ENCODE results near the gene ZFHX2.

The ZFHX2 gene

DNA sequence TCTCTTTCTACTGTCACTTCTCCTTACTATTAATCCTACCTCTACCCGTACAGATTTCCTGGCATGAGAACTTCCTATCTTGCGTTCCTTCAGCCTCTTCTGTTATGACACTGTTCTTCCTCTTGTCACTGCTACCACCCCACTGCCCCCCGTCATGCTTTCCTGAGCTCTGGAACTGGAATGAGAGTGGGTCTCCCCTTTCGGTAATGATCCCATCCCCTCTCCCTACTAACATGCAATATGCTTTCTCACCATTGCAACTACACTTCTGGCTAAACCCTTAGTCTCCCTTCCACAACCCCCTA is 20.9 kb upstream of the ZFHX2 start:
- no peak for DNase-seq

DNA sequence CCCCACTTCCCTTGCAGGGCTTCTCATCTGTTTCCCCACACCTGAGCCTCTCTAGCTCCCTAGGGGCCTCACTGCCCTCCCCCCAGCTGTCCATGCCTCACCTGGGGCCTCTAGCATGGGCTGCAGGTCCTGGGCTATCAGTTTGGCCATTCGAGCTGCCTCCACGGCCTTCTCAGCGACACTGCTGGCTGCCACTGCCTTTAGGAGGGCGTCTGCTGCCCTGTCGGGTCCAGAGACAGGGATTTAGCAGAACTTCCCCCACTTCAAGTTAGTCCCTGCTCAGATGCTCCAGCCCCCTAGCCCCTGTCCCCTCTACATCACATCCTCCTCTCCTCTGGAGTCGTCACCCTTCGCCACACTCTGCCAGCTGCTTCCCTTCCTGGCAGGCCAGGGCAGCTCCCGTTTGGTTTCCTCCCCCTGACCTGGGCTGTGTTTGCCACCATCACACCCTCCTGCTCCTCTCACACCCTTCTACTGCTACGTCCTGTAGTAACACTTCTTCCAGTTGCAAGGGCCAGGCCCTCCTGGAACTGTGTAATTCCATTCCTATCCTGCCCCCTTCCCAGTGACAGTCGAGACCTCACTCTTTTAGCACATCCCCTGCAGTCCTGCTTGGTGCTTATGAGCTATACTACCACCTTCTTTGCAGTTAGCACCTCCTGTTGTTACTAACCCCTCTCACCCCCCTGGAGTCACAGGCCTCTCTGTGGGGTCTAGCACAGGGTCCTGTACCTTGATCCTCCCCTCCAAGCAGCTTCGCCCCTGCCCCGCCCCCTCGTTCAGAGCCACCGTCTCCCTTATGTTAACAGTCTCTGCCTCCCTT is 20.3 kb upstream of the ZFHX2 start:
- DNase-seq: no peak

DNA sequence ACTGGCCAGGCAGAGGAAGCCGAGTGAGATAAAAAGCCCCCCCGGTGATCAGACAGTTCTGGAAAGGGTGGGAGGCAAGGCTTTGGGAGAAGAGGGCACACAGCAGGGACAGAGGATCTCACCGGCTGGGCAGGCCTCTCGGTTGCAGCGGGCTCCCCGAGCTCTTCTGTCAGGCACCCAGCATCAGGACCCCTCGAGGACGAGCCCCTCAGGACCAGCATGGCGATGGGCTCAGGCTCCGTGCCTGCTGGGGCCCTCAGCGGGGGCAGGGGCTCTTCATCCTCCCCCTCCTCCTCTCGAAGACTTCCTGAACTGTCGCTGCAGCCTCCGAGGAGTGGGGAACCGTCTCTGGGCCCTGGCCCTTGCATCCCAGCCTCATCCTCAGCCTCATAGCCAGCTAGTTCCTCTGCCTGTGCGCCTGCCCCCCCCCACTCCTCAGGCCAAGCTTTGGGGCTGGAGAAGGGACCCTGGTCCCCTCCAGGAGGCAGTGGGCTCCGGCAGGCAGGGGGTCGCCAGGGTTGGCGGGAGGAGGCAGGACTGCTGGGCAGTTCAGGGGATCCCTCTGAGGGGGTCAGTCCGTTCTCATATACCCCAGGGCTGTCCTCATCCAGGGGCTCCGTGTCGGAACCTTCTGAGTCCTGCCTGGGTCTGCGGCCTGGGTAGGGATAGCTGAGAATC is 19.4 kb upstream of the ZFHX2 start:
- DNase-seq: no peak

GRCh38 chr14:23569443-23570151 is 18.0 kb upstream of the ZFHX2 start:
- DNase-seq: no peak

DNA sequence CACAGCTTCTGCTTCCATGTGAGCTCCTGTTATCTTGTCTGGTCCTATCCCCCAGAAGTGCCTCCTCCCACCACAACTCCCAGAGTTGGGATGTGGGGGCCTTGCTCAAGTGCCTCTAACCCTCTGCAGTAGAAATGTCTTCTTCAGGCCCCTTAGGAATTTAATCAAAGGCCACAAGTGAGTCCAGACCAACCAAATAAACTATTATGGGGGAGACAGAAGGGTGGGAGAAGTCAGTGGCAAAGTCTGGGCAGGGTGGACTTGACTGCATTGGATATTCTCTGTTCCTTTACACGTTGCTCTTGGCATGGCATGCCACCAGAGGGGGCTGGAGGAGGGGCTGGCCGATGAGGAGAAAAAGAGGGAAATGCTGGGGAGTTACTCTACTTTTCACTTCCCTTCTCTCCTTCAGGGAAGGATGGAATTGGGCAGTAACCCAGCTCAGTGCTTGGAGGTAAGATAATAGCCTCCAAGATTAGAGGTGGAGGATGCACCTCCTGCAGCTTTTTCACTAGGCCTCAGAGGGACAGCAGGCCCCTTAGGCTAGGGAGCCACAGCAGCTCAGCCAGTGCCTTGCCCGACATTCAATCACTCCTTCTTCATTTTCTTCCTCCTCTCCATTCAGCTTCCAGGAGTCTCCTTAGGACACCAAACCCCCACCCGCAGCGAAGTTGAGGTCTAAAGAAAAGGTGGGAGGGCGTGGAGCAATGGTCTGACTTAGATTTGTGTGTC is 17.2 kb upstream of the ZFHX2 start:
- DNase-seq: no peak

GRCh38 chr14:23568021-23568599 is 16.5 kb upstream of the ZFHX2 start:
- no peak for DNase-seq

GRCh38 chr14:23567186-23568020 is 15.8 kb upstream of the ZFHX2 start, which contains the start of gene AP1G2:
AP1G2 (minus strand) TSS chr14:23567791; CDS start chr14:23567314, 477 bp downstream.
- peak; percentile 88 for DNase-seq

DNA sequence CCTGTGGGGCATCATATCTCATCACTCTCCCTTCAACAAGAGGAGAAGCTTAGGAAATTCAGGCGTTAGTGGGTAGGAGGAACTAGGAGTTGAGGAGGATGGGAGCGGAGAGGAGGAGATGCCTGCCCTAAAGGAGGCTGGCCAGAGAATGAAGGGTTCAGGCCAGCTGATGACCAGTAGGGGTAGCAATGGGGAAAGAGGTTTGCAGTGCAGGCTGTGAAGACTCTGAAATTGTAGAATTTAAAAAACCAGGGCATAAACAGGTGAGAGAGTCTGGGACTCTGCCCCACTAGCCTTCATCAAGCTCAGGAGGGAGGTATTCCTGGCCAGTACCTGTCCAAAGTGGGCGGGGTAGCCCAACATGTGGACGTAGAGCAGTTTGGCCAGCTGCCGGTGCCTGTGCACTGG is 15.2 kb upstream of the ZFHX2 start:
- DNase-seq: no peak

DNA sequence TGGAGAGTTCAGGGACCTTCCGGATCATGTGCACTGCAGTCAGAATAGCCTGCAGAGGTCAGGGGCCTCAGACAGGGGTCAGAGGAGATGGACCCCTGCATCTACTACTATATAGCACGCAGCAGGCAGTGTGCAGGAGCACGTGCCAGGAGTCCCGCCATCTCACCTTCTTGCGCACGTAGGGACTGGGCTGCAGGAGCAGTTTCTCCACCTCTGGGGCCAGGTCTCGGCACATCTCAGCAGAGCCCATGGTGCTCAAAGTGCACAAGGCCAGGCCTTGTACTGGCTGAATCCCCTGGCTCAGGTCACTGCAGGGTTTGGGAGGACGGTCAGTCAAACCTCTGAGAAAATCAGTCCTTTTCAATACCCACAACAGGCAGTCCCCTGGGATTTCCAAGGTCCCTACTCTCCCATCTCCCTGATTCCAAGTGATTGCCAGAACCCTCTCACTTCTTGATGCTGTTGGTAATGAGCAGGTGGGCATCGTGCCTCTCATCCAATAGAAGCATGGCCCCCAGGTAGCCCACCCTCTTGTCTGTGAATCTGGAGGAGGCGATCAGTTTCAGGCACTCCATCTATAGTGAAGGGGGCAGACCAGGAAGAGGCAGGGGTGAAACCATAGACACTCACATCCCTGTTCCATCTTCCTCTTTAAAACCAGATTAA is 14.7 kb upstream of the ZFHX2 start:
- DNase-seq: no peak

DNA sequence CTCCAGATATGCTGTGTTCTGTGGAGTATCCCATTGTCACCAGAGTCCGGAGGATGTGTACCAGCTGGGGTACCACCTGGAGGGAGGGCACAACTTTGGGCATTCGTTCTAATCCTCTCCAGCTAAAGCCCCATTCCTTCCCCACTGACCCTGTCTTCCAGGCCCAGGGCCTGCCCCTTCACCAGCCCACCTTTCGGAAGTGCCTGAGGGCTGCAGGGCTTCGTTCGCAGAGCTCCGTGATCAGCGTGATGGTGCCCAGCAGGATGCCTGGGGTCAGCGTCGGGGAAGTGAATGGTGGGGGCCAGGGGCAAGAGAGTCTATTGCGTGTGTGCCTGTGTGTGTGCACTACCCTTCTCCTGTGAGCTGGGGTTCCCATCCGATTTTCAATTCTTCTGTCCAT is 14.1 kb upstream of the ZFHX2 start:
- no peak for DNase-seq

GRCh38 chr14:23564876-23565275 is 13.3 kb upstream of the ZFHX2 start:
- DNase-seq: no peak

GRCh38 chr14:23564181-23564812 is 12.7 kb upstream of the ZFHX2 start:
- no peak for DNase-seq

GRCh38 chr14:23563473-23564180 is 12.1 kb upstream of the ZFHX2 start:
- no peak for DNase-seq

DNA sequence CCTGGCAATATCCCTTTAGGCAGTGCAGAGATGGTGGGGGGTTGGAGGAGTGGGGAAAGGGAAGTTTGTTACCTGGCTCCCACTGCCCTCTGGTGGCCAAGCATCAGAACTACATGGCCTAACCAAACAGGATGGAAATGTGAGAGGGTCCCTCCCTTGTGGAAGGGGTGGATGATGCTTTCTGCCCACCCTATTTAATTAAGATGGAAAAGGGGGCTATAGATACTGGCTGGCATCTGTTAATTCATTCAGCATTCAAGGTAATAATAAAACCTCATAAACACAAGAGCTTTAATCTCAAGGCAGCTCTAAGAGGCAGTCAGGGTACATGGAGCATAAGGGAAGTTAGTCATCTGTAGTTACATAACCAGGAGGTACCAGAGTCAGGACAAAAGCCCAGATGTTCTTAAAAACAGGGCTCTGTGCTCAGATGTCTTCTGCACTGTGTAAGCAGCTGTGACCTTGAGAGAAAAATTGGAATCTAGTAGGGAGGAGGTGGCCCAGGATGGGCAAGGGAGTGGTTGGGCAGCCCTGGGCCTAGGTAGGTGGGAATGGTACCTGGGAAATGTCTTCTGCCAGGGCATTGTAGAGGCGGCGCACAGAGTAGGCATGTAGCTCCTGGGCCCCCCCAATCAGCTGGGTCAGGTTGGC is 11.4 kb upstream of the ZFHX2 start:
- peak; percentile 66 for DNase-seq

- DNase-seq: no peak
Observed at GRCh38 chr14:23561873-23562821, 10.6 kb upstream of the ZFHX2 start.

- no peak for DNase-seq
Observed at GRCh38 chr14:23561259-23561658, 9.7 kb upstream of the ZFHX2 start.

- no peak for DNase-seq
Observed at GRCh38 chr14:23559926-23560520, 8.5 kb upstream of the ZFHX2 start.

Measured in activated naive CD4-positive, alpha-beta T cell treated with anti-CD3 and anti-CD28 coated beads, Interleukin-2, amount 50 U/mL, for 16 hours (primary cell).